ENCODE measurements around the gene SLC17A5.
"Not testable (repeated sequence)": the region's sequence is repeated elsewhere in the genome, so short reads cannot be mapped to it uniquely, and the experiment has no call there.

Gene SLC17A5

DNA sequence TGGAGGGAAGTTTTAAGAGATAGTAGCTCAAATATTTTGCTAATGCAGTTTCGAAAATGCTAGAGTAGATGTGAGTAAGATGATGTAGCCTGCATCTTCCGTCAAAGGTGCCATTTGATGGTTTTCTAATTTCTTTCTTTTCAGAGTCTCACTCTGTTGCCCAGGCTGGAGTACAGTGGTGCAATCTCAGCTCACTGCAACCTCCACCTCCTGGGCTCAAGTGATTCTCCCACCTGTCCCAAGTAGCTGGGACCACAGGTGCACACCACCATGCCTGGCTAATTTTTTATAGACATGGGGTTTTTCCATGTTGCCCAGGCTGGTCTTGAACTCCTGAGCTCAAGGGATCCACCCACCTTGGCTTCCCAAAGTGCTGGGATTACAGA lies 87.3 kb downstream of the SLC17A5 start:
- not testable (repeated sequence) for DNase-seq (ENCODE audit: low spot score)

DNA sequence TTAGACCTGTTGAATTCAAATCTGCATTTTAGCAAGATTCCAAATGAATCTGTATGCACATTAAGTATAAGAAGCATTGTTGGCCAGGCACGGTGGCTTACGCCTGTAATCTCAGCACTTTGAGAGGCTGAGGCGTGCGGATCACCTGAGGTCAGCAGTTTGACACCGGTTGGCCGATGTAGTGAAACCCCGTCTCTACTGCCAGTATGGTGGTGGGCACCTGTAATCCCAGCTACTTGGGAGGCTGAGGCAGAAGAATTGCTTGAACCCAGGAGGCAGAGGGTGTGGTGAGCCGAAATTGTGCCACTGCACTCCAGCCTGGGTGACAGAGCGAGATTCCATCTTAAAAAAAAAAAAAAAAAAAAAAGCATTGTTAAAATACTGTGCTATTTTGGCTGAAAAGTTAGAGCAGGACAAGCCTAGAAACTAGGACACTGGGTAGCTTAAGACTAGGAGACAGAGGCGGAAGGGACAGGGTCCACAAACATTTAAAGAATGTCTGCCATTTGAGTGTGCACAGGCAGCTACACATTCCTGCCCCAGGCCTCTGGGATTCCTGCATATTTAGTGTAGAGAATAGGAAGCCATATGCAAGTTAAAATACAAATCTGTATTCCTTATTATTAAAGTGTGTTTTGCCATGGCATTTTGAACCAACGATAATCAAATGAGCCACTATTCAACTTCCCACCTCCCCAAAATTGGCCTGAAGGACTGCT lies 87.9 kb downstream of the SLC17A5 start:
- DNase-seq (ENCODE audit: low spot score), result no peak

DNA sequence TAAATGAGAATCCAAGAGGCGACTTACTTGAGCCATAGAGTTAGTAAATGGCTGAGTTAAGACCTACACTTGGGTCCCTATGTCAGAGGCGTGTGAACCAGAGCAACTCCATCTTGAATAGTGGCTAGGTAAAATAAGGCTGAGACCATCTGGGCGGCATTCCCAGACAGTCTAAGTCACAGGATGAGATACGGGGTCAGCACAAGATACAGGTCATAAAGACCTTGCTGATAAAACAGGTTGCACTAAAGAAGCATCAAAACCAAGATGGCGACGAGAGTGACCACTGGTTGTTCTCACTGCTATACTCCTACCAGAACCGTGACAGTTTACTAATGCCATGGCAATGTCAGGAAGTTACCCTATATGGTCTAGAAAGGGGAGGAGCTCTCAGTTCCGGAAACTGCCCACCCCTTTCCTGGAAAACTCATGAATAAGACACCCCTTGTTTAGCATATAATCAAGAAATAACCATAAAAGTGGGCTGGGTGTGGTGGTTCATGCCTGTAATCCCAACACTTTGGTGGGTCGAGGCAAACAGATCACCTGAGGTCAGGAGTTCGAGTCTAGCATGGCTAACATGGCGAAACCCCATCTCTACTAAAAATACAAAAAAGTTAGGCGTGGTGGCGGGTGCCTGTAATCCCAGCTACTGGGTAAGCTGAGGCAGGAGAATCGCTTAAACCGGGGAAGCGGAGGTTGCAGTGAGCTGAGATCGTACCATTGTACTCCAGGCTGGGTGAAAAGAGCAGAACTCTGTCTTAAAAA lies 89.0 kb downstream of the SLC17A5 start:
- DNase-seq (ENCODE audit: low spot score), result no peak

DNA sequence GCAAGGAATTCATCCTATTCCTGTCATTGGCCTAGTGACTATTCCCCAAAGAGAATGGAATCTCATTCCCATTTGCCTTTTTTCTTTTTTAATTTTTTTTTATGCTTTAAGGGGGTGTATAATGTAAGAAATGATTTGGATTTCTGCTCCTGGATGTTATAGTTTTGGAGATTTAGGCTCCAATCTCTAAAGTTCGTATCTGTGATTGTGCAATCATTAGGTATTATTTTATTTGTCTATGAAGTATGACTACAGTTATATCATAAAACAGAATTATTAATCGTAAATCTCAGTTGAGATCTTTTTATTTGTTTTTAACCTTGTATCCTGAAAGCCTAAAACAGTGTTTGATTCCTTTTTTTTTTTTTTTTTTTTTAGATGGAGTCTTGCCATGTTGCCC lies 91.2 kb downstream of the SLC17A5 start:
- no peak for DNase-seq (ENCODE audit: low spot score)

DNA sequence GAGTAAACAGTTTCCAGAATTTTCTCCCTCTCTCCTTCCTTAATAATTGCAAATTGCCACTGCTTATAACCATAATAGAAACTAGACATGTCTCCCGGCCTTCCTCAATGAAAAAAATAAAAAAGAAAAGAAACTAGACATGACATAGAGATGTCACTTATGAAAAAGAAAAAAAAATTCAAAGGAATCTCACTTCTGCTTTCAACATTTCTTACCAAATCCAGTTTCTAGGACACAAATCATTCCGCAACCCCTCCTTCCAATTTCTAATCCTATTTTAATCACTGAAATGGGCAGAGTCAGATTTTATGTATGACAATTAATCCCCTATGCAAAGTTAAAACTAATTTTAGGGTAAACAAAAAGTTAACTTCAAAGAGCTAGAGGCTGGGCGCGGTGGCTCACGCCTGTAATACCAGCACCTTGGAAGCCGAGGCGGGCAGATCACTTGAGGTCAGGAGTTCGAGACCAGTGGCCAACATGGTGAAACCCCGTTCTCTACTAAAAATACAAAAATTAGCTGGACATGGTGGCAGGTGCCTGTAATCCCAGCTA lies 92.9 kb downstream of the SLC17A5 start:
- no peak for DNase-seq (ENCODE audit: low spot score)

DNA sequence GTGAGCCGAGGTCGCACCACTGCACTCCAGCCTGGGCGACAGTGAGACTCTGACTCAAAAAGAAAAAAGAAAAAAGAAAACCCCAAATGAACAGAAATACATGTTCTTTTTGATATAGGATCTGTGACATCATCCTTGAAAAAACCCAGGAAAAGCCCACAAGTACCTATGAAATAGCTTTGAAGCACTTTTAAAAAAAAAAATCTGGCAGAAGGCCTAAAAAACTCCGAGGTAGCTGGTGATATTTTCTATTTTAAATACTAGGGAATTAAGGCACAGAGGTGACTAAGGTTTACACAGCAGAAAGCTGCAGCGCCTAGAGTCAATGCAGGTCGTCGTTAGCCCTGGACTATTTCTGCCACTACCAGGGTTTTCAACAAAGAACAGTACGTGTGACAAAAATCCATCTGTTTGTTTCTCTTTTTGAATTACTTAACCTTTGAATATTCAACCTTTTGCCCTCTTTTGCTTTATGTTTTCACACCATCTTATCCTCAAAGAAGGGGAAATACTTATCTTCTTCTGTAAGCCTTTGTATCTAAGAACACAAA lies 93.5 kb downstream of the SLC17A5 start:
- DNase-seq (ENCODE audit: low spot score), result no peak

DNA sequence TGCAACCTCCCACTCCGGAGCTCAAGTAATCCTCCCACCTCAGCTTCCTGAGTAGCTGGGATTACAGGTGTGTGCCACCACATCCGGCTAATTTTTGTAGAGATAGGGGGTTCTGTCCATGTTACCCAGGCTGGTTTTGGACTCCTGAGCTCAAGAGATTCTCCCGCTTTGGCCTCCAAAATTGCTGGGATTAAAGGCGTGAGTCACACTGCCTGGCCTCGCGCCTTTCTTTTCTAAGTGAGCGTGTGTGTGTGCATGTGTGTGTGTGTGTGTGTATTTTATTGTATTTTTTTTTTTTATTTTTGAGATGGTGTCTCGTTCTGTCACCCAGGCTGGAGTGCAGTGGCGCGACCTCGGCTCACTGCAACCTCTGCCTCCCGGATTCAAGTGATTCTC lies 94.4 kb downstream of the SLC17A5 start:
- DNase-seq (ENCODE audit: low spot score), result not testable (repeated sequence)

DNA sequence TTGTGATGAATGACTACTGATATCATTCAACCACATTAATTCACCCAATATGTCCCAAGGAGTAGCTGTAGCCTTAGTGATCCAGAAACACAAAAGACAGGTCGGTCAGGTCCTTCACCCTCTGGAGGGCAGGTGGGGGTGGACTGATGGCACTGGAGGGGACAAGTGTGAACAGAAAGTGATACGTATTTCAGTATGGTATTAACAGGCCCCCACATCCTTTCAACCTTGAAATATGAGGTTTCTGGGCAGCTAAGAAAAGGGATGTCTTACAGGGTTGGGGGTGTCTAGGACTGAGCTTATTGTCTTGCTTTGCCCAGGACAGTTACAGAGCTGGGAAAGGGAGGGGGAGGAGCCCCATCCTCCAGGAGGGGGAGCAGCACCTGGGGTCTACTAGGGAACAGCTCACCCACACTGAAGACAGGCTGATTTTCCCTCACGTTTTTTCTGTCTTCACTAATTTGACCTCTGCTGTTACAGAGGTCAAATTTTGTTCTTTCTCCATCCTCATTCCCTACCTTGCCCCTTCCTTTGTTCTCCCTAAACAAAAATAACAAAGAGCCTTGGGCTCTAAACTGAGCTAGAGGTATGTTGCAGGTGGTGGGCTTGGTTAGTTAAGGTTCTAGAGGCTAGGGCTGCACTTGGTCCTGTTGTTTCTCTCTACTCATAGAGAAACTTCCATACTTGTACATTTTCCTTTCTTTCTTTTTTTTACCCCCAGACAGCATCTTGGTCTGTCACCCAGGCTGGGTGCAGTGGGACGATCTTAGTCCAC lies 95.0 kb downstream of the SLC17A5 start:
- no peak for DNase-seq (ENCODE audit: low spot score)

DNA sequence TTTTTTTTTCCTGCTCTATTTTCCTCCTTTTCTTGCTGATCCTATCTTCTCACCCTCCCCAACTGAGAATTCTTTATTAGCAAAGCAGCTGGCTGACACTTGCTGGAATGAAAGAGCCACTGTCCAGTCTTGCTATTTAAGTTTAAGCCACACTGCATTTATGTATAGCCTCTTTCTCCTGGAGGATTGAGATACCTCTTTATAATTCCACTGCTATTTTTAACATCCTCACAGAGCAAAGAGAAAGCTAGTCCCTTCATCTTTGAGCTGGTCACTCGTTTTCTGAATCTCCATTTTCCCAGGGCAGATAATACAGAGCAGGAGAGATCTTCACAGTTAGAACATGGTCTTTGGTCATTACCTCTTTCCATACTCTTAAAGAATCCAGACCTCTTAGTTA lies 97.0 kb downstream of the SLC17A5 start:
- DNase-seq (ENCODE audit: low spot score), result no peak

DNA sequence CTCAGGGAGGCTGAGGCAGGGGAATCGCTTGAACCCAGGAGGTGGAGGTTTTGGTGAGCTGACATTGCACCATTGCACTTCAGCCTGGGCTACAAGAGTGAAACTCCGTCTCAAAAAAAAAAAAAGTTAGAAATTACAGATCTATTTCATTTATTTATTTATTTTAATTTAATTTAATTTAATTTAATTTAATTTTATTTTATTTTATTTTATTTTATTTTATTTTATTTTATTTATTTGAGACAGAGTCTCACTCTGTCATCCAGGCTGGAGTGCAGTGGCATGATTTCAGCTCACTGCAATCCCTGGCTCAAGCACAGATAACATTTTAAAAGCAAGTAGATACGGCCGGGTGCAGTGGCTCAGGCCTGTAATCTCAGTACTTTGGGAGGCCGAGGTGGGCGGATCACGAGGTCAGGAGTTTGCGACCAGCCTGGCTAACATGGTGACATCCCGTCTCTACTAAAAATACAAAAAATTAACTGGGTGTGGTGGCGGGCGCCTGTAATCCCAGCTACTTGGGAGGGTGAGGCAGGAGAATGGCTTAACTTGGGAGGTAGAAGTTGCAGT lies 98.3 kb downstream of the SLC17A5 start:
- DNase-seq (ENCODE audit: low spot score), result not testable (repeated sequence)

DNA sequence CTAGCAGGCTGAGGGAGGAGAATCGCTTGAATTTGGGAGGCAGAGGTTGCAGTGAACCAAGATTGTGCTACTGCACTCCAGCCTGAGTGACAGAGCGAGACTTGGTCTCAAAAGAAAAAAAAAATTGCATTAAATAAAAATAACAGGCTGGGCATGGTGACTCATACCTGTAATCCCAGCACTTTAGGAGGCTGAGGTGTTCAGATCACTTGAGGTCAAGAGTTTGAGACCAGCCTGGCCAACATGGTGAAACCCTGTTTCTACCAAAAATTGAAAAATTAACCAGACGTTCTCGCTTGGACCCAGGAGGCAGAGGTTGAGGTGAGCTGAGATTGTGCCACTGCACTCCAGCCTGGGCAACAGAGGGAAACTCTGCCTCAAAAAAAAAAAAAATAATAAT lies 102.7 kb downstream of the SLC17A5 start:
- not testable (repeated sequence) for DNase-seq (ENCODE audit: low spot score)

DNA sequence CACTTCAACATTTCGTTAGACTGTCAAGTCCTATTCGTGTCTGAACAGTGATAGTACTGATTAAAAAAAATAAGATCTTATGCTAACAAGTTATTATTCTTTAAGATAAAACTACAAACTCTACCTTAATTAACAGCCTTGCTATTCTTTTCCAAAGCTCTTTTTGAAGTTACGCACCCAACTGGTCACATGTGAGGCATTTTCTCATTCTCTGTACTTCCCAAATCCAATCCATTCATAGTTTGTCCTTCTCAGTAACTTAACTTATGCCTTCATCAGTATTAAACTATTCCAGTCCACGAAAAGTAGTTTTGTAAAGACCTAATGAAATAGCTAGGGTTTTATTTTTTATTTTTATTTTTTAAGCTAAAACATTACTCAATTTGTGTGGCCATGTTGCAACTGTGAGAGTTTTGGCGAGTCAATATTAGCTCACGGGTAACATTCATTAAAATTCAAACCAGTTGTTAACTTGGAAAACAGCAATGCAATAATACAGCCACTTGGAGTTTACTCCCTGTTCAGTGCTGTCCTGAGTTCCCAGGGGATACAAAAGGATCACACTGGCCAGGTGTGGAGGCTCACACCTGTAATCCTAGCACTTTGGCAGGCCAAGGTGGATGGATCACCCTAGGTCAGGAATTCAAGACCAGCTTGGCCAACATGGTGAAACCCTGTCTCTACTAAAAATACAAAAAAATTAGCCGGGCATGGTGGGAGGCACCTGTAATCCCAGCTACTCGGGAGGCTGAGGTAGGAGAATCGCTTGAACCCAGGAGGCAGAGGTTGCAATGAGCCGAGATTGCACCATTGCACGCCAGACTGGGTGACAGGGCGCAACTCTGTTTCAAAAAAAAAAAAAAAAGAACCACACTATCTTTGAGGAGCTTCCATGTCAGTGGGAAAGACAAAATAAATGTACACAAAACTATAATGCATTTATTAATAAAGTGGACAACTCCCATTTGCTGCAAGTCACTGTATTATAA lies 105.0 kb downstream of the SLC17A5 start:
- DNase-seq (ENCODE audit: low spot score), result no peak

DNA sequence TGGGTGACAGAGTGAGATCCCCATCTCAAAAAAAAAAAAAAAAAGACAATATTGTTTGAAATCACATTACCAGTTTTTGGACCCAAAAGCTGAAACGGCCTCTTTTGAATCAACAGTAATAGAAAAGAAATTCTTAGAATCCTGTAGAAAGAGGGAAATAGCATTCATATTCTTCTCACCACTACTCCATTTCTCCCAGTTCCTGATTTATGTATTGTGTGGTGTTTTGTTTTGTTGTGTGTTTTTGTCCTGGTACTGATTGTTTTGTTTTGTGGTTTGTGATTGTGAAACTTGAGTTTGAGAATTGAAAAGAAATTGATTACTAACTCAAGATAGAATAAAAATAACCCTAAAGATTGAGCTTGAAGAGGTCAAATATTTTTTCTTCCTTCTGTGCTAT lies 106.8 kb downstream of the SLC17A5 start:
- DNase-seq (ENCODE audit: low spot score), result no peak
